NCI-H2107 treated with DMSO at 0.1 percent for 48 hours (cell line): ENCODE measurements around the gene CCDC8.
"Not testable (repeated sequence)": the region's sequence is repeated elsewhere in the genome, so short reads cannot be mapped to it uniquely, and the experiment has no call there.

Source experiments
- DNase-seq: peaks from one replicate; lab custom pipeline; 2025; ENCODE audit not compliant: unreplicated experiment; lab: John Stamatoyannopoulos, UW

Gene CCDC8

DNA sequence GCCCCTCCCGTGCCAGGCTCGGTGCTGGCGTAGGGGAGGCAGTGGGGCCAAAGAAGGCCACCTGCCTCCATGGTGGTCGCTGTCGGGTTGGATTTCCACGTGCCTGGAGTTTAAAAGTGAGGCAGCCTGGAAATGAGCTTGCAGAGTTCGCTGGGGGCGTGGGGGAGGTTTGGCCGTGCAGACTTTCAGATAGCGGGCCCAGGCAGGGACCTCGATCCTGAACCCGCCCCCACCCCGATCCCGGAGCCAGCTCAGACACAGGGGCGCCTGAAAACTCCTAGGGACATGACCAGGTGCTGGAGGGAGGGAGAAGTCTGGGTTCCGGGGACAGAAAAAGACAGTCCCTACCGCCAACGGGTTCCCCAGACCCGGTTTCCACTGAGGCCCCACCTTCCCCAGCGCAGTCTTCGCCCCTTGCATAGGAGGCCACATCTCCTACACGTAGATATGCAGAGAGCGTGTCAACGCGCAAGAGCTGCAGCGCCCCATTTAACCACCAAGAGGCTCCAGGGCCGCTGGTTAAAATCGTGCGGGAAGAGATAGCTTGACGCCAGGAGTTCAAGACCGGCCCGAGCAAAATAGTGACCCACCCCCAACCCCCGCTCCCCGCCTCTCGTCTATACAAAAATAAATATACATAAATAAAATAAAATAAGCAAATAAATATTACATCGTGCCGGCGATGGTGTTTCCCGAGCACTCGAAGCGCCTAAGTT, 8.5 kb downstream of the CCDC8 start:
- no peak for DNase-seq

DNA sequence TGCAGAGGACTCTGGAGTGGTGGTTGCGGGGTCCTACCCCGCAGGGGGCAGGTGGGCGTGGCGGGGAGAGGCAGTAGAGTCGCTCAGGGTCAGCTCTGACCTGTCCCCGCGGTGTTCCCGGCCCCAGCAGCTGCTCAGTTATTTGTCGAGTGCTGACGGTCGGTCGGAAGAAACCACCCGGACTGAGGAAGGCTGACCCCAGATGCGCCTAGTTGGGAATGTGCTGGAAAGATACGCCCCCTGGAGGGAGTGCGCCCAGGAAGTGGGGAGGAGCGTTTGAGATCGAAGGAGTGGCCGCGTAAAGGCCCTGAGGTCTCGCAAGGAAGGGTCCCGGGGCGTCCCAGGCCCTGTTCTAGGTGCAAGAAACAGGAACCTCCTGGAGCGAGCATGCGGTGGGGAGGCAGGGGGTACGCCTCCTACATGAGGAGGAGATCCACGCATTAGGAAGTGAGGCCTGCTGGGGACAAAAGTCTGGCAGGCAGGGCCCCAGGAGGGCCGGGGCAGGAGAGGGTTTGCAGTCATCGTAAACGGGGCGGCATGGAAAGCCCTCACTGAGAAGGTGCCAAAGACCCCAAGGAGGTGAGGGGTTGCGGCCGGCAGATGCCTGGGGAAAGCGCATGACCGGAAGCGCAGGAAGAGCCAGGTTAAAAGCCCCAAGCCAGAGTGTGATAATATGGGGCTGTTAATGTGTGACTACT, 9.2 kb downstream of the CCDC8 start:
- DNase-seq, result no peak

GRCh38 chr19:46402725-46403124, 10.6 kb downstream of the CCDC8 start:
- DNase-seq, result no peak

- not testable (repeated sequence) for DNase-seq
Observed at GRCh38 chr19:46397801-46398479, 15.4 kb downstream of the CCDC8 start.

DNA sequence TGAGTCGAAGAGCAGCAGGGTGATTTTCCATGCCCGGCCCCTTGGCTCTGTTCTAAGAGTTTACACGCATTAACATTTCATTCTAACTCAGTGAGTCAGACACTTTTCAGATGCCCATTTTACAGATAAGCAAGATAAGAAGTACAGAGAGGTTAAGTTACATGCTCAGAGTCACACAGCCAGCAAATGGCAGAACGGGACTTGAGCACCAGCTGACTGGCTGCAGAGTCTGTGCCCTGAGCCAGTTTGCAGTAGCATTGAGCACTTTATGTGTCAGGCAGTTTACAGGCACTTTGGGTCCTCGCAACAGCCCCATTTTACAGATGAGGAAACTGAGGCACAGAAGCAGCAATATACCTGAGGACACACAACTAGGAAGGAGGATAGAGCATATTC, 19.0 kb downstream of the CCDC8 start:
- DNase-seq, result no peak

DNA sequence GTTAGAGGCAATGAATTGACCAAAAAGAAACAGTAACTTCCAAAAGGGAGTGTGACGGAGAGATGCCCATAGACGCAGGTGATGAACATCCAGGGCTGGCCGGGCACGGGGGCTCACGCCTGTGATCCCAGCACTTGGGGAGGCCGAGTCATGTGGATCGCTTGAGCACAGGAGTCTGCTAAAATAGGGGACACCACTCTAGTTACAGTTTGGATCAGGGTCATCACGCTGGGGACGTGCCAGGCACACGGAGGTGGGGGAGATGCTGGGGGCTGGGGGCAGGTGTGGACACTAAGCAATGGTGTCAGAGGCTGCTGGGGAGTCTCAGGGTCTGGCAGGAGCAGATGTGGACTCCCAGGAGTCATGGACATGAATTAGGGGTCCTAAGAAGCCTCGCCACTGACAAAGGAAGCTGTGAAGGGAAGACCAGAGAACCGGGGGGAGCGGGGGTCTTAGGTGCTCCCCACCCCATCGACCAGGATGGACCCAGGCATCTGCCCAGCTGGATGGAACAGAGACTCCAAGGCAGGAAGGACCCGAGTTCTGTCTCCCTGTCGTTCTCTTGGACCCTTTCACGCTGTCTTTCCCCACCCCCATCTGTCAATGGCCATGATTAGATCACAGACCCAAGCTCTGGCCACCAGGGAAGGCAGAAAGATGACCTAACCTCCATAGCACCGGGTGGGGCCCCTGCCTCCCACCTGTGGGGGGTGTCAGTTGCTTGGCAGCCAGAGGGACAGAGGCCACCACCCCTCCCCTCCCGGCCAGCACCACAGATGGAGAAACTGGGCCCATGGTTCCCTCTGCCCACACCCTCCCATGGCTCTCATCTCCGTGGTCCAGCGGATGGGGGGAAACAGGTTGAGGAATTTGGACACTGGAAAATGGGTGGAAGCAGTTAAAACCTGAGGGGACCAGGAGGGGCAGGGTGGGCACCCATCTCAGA, 19.6 kb downstream of the CCDC8 start:
- no peak for DNase-seq

GRCh38 chr19:46392837-46393236, 20.5 kb downstream of the CCDC8 start:
- DNase-seq, result no peak

DNA sequence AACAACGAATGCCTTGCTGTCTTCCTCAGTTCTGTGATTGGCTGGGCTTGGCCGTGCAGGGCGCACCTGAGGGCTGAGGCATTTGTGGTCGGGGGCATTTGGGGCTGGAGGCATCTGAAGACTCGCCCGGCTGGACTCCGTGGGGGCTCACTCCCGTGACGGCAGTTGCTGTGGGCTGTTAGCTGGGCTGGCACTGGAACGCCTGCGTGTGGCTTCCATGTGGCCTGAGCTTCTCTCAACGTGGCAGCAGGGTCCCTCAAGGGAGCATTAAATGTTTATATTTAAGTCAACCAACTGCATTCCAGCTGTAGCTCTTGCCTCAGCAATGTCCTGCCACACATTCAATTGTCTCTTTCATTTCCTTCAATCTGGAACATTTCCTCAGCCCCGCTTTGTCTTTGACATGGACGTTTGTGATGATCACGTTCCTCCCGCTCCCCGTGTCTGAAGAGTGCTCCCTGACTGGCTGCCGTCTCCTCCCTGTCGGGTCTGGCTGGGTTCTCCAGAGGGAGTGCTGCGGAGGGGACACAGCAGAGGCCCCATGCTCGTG, 21.0 kb downstream of the CCDC8 start:
- DNase-seq, result no peak

- no peak for DNase-seq
Observed at GRCh38 chr19:46391296-46392251, 21.8 kb downstream of the CCDC8 start.

GRCh38 chr19:46390866-46391265, 22.5 kb downstream of the CCDC8 start:
- DNase-seq, result no peak

- no peak for DNase-seq
Observed at GRCh38 chr19:46390121-46390858, 23.1 kb downstream of the CCDC8 start.

GRCh38 chr19:46388311-46389095, 24.9 kb downstream of the CCDC8 start:
- no peak for DNase-seq

DNA sequence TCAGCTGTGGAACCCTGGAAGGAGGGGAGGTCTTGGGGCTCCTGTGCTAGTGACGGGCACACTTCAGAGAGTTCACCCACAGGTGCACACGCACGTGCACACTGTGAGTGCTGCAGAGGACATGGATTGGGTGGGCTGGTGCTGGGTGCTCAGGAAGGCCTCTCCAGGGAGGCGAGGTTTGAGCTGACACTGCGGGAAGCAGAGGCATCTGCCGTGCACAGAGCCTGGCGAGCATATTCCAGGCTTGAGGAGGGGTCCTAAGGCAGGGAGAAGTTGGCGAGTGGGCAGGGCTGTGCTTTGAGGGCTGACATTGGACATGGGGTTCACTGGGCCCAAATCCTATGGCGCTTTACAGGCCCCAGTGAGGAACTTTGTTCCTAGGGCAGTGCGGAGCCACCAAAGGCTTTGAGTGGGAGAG, 25.6 kb downstream of the CCDC8 start:
- DNase-seq, result no peak

- no peak for DNase-seq
Observed at GRCh38 chr19:46386996-46387712, 26.2 kb downstream of the CCDC8 start.

DNA sequence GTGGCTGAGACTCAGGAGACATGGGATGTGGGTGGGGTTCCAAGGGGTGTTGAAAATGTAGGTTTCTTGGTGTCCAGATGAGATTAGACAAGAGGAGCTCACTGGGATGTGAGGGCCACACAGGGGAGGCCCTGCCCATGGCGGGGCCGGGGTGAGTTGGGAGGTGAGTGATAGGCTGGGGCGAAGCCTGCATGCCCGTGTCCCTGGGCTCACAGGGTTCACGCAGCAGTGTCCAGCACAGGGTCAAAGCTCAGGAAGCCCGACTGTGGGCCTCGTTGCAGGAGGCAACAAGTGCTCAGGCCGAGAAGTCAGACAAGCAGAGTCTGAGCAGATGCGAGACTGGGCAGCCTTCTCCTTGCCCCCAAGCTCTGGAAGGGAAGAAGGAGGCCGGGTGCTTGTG, 27.2 kb downstream of the CCDC8 start:
- DNase-seq, result no peak

DNA sequence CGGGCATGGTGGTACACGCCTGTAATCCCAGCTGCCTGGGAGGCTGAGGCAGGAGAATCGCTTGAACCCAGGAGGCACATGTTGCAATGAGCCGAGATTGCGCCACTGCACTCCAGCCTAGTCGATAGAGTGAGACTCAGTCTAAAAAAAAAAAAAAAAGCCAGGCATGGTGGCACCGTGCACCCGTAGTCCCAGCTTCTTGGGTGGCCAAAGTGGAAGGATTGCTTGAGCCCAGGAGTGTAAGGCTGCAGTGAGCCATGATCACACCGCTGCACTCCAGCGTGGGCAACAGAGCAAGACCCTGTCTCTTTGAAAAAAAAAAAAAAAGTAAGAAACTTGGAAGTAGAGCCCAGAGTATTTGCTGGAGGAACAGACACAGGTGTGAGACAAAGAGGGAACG, 27.7 kb downstream of the CCDC8 start:
- no peak for DNase-seq

GRCh38 chr19:46384396-46384795, 29.0 kb downstream of the CCDC8 start:
- no peak for DNase-seq

GRCh38 chr19:46383846-46384245, 29.5 kb downstream of the CCDC8 start:
- no peak for DNase-seq
